GM12878 (cell line): Measurements from ENCODE around the gene ADAMTS7. TPM values are rescaled to one million over a fixed set of nuclear protein-coding genes. Genes with fewer than 3 reads are reported as not detected.
"Not testable (repeated sequence)": the region's sequence is repeated elsewhere in the genome, so short reads cannot be mapped to it uniquely, and the experiment has no call there.

ENCODE experiments used
- ATAC-seq: fragments of 200-7000 bp; cut with Tn5 transposase; 3 replicates; pipeline ENCODE4 v1.9.1; 2020; ENCODE audit warnings: mild to moderate bottlenecking, moderate library complexity
- BruUV-seq: library from RNA; stranded (reverse); fragments of 400-500 nt; replicated peaks from 2 replicates; lab custom pipeline; 2021; lab: Mats Ljungman, UMichigan
- CTCF ChIA-PET: fragments of 300-600 bp; sonication (Branson Sonifier 250); formaldehyde crosslinking; extraction: SDS; loops from one replicate; lab custom pipeline; 2021; ENCODE audit warnings: inconsistent platforms; lab: Yijun Ruan, JAX
- POLR2A ChIA-PET: fragments of 350-600 bp; formaldehyde crosslinking; extraction: SDS; loops from one replicate; lab custom pipeline; 2021; ENCODE audit warnings: inconsistent platforms; lab: Charles Lee
- RAD21 ChIA-PET: fragments of 300-600 bp; sonication (Branson Sonifier 250); formaldehyde crosslinking; loops from one replicate; lab custom pipeline; 2023; ENCODE audit warnings: antibody characterized with exemption; ENCODE audit not compliant: unreplicated experiment; lab: Charles Lee
- SMC1A ChIA-PET: fragments of 300-600 bp; sonication (Branson Sonifier 250); formaldehyde crosslinking; loops from one replicate; lab custom pipeline; 2023; ENCODE audit not compliant: unreplicated experiment, uncharacterized antibody; lab: Charles Lee
- DNase-seq: peaks from one replicate; pipeline ENCODE4 v3.0.0-alpha.2; 2011; ENCODE audit warnings: low read depth, low spot score
- FAIRE-seq: peaks from 3 replicates; lab custom pipeline; 2011; peaks lifted over from hg19 to GRCh38; lab: Jason Lieb, UNC
- H2AFZ ChIP-seq: 2 replicates; pipeline ENCODE4 v1.6.0; 2011; ENCODE audit warnings: low read depth, low read length, control low read depth; ENCODE audit not compliant: control insufficient read depth
- H3K27ac ChIP-seq: 2 replicates; pipeline ENCODE4 v1.5.1; 2011; ENCODE audit warnings: control low read depth; ENCODE audit not compliant: control insufficient read depth, insufficient read depth
- H3K27me3 ChIP-seq, 2 experiments: replicated peaks in 1 of 2; 2 replicates each; pipeline versions ENCODE4 v1.6.0 to v1.6.1; 2011; ENCODE audit warnings: low read length in 1 of 2; ENCODE audit not compliant: control insufficient read depth in 2 of 2, insufficient read depth in 2 of 2
- H3K36me3 ChIP-seq, 2 experiments: 2 replicates each; pipeline ENCODE4 v1.5.1; 2011; ENCODE audit warnings: low read length in 1 of 2; ENCODE audit not compliant: control insufficient read depth in 2 of 2, insufficient read depth in 2 of 2
- H3K4me1 ChIP-seq: 2 replicates; pipeline ENCODE4 v1.6.1; 2011; ENCODE audit warnings: mild to moderate bottlenecking, low read length, moderate library complexity, mixed read lengths; ENCODE audit not compliant: control insufficient read depth, insufficient read depth
- H3K4me2 ChIP-seq: 2 replicates; pipeline ENCODE4 v1.6.0; 2011; ENCODE audit warnings: control low read depth; ENCODE audit not compliant: control insufficient read depth, insufficient read depth
- H3K4me3 ChIP-seq: fragments of 200-600 bp; sonication (generic); 2 replicates; pipeline ENCODE4 v1.5.1; 2016
- H3K79me2 ChIP-seq: 2 replicates; pipeline ENCODE4 v1.6.0; 2011; ENCODE audit warnings: low read length; ENCODE audit not compliant: control insufficient read depth, insufficient read depth
- H3K9ac ChIP-seq: 2 replicates; pipeline ENCODE4 v1.8.0; 2011; ENCODE audit warnings: low read length, control low read depth, mixed read lengths; ENCODE audit not compliant: control insufficient read depth, insufficient read depth
- H3K9me3 ChIP-seq: replicated peaks from 3 replicates; pipeline ENCODE4 v1.5.1; 2011; ENCODE audit warnings: mild to moderate bottlenecking, low read length; ENCODE audit not compliant: control insufficient read depth, insufficient read depth
- H4K20me1 ChIP-seq: 2 replicates; pipeline ENCODE4 v1.6.0; 2011; ENCODE audit not compliant: control insufficient read depth, insufficient read depth
- PML ChIP-seq: IDR thresholded peaks from 2 replicates; pipeline ENCODE4 v1.6.1; 2012; ENCODE audit warnings: low read length, inconsistent platforms
- WGBS: methylation state at CpG from one replicate; pipeline ENCODE4 v1.1.6; 2016; ENCODE audit warnings: low lambda C conversion rate; ENCODE audit not compliant: insufficient replicate concordance, insufficient coverage; ENCODE audit errors: missing lambda C conversion rate; 5-methylcytosine and 5-hydroxymethylcytosine counted together
- in situ Hi-C: fragments of 300-500 bp; cut with MboI; formaldehyde crosslinking; loops from 9 replicates; pipeline ENCODE4 v1.14.3; 2018; ENCODE audit warnings: mixed read lengths
- intact Hi-C: fragments of 100-400 bp; cut with micrococcal nuclease; formaldehyde crosslinking; loops from one replicate; pipeline ENCODE4 v1.14.2; 2022; ENCODE audit not compliant: unreplicated experiment
- polyA plus RNA-seq, 11 experiments: library from polyadenylated mRNA; depleted of rRNA in 4 of 11; unstranded in 6 of 11; stranded (reverse) in 5 of 11; fragments of >200 nt; fragmentation: Nextera tagmentation in 4 of 11; fragmentation: Illumina TruSeq in 1 of 11; extraction: Ambion mirVana in 4 of 11; extraction: Trizol in 1 of 11; gene quantifications; 1 replicate in 1 of 11; 2 replicates in 10 of 11; pipeline versions ENCODE4 v1.2.1 to v1.2.3, GENCODE V29; 2011 to 2016; ENCODE audit warnings: inconsistent platforms in 2 of 11, missing spikeins in 2 of 11, low read depth in 1 of 11
- total RNA-seq, 4 experiments: library from RNA; depleted of rRNA in 3 of 4; stranded (reverse); fragments of >200 nt in 3 of 4; fragmentation: Illumina TruSeq in 1 of 4; extraction: Trizol in 1 of 4; gene quantifications; 2 replicates each; pipeline versions ENCODE4 v1.2.1 to v1.2.3, GENCODE V29; 2013 to 2021

Gene ADAMTS7
- total and polyA plus RNA-seq, 10 of the 15 experiments (the other 5 are each of a cell fraction or from before 2014, with no cell fraction given) = 0.03 to 0.28 (median 0.06) TPM; not detected in 6

DNA sequence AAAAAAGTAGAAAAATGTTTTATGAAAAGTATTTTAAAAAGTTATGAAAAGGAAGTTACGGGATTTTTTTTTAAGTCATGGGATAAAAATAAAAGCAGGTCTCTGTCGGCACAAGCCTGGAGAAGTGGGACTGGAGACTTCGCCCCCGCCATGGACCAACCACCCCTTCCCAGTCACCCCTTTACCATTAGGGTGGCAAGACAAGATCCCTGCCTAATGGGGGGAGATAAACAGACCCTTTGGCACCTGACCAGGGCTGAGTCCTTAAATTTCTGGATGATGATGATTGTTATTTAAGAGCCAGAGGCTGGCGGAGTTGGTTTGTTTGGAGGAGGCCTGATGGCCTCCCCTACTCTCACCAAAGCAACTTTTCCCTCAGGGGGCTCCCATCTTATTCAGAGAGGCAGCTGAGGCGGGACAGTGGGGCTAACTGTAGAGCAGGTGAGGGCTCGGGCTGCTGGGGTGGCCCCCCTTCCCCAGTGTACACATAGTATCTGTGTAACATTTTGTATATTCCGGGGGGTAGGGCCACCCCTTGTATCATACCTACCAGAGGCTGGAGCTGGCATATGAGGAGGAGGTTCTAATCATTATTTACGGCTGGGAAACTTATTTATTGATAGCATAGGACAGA is 74.0 kb downstream of the ADAMTS7 start:
- H3K9me3 ChIP-seq = no peaks in the 10 kb centered on the region
- no TSS peak for BruUV-seq
- ChIA-PET RAD21 (no interaction called here), POLR2A (no interaction called here), SMC1A (no interaction called here), CTCF (interaction anchor here (0.7 to 1.1 kb wide), 3 partner anchors 11 to 827 kb away, joined by 3 read pairs; no protein-coding TSS in a partner anchor)
- no peak overlapping the region for H3K9ac ChIP-seq
- FAIRE-seq (no peak), ATAC-seq (no peak), DNase-seq (no peak)
- H3K27ac ChIP-seq = no peak overlapping the region
- no peaks in the 10 kb centered on the region for H3K36me3 ChIP-seq
- H3K4me2 ChIP-seq = no peak overlapping the region
- in situ Hi-C loops (no loop called here), intact Hi-C loops (no loop called here)
- no peak for TF ChIP-seq PML
- no peak overlapping the region for H3K4me3 ChIP-seq
- no peaks in the 10 kb centered on the region for H3K4me1 ChIP-seq
- 27% methylated on average over 9 of the region's 9 CpGs for WGBS
- peaks cover 0 to 1% of the 10 kb centered on the region in 2 experiments; a peak in 1 of 4 replicates for H3K27me3 ChIP-seq
- H4K20me1 ChIP-seq = no peaks in the 10 kb centered on the region
- H3K79me2 ChIP-seq = no peaks in the 10 kb centered on the region
- H2AFZ ChIP-seq = no peak overlapping the region

DNA sequence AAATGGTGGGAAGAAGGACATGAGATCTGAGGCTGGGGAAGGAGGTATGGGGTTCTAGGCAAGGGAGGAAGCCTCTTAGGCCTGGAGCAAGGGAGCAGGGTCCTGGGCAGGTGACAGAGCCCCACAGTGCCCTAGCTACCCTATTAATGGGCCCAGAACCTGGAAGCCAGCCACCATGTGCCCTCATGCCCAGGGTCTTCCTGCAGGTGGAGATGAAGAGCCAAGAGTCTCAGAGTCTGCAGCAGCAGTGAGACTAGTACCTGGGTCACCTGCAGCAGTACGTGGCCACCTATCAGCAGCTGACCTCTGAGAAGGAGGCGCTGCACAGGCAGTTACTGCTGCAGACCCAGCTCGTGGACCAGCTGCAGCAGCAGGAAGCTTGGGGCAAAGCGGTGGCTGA is 75.0 kb downstream of the ADAMTS7 start:
- H3K4me3 ChIP-seq, H3K36me3 ChIP-seq, H4K20me1 ChIP-seq, H2AFZ ChIP-seq, H3K9ac ChIP-seq, POLR2A ChIA-PET, BruUV-seq, H3K4me1 ChIP-seq, intact Hi-C loops, DNase-seq, FAIRE-seq, H3K4me2 ChIP-seq, RAD21 ChIA-PET, H3K27me3 ChIP-seq, in situ Hi-C loops, ATAC-seq, H3K27ac ChIP-seq, H3K9me3 ChIP-seq, H3K79me2 ChIP-seq: not testable (repeated sequence)
- CTCF ChIA-PET = interaction anchor here (0.7 to 0.9 kb wide), 2 partner anchors 76 to 415 kb away, joined by 3 read pairs; no protein-coding TSS in a partner anchor
- 46% methylated on average over 4 of the region's 4 CpGs for WGBS
- SMC1A ChIA-PET = interaction anchor here (1.7 kb wide), 1 partner anchor 9 kb away, joined by 3 read pairs; no protein-coding TSS in a partner anchor
